Measurements from ENCODE around the gene PPP1R3D.

PPP1R3D gene

GRCh38 chr20:59948212-59948611 is 8.1 kb upstream of the PPP1R3D start:
- Histone ChIP-seq H3K56ac (ENCODE audit: low read length) (no peak overlapping the region), H3K4ac (ENCODE audit: low read depth, low read length) (no peak overlapping the region), H3K36me3 (ENCODE audit: control insufficient read depth, insufficient read depth, low read length) (no peaks in the 10 kb centered on the region), H3K79me2 (ENCODE audit: control insufficient read depth, insufficient read depth, low read length) (no peaks in the 10 kb centered on the region), H3K4me1 (ENCODE audit: control insufficient read depth, low read depth, low read length) (no peaks in the 10 kb centered on the region), H3K27ac (ENCODE audit: low read depth, low read length) (no peak overlapping the region), H3K27me3 (ENCODE audit: insufficient read depth, low read length, poor library complexity) (no peaks in the 10 kb centered on the region), H3K4me2 (ENCODE audit: low read length) (no peak overlapping the region), H4K5ac (ENCODE audit: low read length) (no peak overlapping the region), H3K23ac (ENCODE audit: low read length) (no peak overlapping the region), H3K18ac (ENCODE audit: low read length) (no peak overlapping the region), H2BK15ac (replicated peaks; ENCODE audit: low read depth) (no peak overlapping the region), H2BK5ac (ENCODE audit: low read length) (no peak overlapping the region), H3K9ac (ENCODE audit: low read length) (no peak overlapping the region), H4K8ac (ENCODE audit: low read depth, low read length) (no peak overlapping the region), H3K79me1 (ENCODE audit: low read length) (no peaks in the 10 kb centered on the region), H3K4me3 (ENCODE audit: low read length) (no peak overlapping the region), H2AK5ac (ENCODE audit: low read length) (no peak overlapping the region), H2BK120ac (ENCODE audit: low read depth, low read length) (no peak overlapping the region)
- no peak for DNase-seq
- WGBS (ENCODE audit: extremely low coverage, insufficient coverage, low lambda C conversion rate), result no CpG with 5 or more reads among the region's 1 CpG

- no peak overlapping the region for H2BK5ac ChIP-seq (ENCODE audit: low read length)
- no peak overlapping the region for H4K8ac ChIP-seq (ENCODE audit: low read depth, low read length)
- H3K4me1 ChIP-seq (ENCODE audit: control insufficient read depth, low read depth, low read length), result no peaks in the 10 kb centered on the region
- no peaks in the 10 kb centered on the region for H3K79me1 ChIP-seq (ENCODE audit: low read length)
- no peaks in the 10 kb centered on the region for H3K36me3 ChIP-seq (ENCODE audit: control insufficient read depth, insufficient read depth, low read length)
- H3K23ac ChIP-seq (ENCODE audit: low read length), result no peak overlapping the region
- H3K4me3 ChIP-seq (ENCODE audit: low read length), result no peak overlapping the region
- H2BK15ac ChIP-seq (replicated peaks; ENCODE audit: low read depth), result no peak overlapping the region
- H2BK120ac ChIP-seq (ENCODE audit: low read depth, low read length), result no peak overlapping the region
- no peak overlapping the region for H3K18ac ChIP-seq (ENCODE audit: low read length)
- no peak for DNase-seq
- H3K79me2 ChIP-seq (ENCODE audit: control insufficient read depth, insufficient read depth, low read length), result no peaks in the 10 kb centered on the region
- no peak overlapping the region for H3K9ac ChIP-seq (ENCODE audit: low read length)
- no peaks in the 10 kb centered on the region for H3K27me3 ChIP-seq (ENCODE audit: insufficient read depth, low read length, poor library complexity)
- no peak overlapping the region for H4K5ac ChIP-seq (ENCODE audit: low read length)
- no peak overlapping the region for H3K56ac ChIP-seq (ENCODE audit: low read length)
- no peak overlapping the region for H2AK5ac ChIP-seq (ENCODE audit: low read length)
- H3K4ac ChIP-seq (ENCODE audit: low read depth, low read length), result no peak overlapping the region
- no CpG with 5 or more reads among the region's 8 CpGs for WGBS (ENCODE audit: extremely low coverage, insufficient coverage, low lambda C conversion rate)
- H3K4me2 ChIP-seq (ENCODE audit: low read length), result no peak overlapping the region
- H3K27ac ChIP-seq (ENCODE audit: low read depth, low read length), result no peak overlapping the region
Measured at GRCh38 chr20:59947376-59947775, 7.3 kb upstream of the PPP1R3D start.

DNA sequence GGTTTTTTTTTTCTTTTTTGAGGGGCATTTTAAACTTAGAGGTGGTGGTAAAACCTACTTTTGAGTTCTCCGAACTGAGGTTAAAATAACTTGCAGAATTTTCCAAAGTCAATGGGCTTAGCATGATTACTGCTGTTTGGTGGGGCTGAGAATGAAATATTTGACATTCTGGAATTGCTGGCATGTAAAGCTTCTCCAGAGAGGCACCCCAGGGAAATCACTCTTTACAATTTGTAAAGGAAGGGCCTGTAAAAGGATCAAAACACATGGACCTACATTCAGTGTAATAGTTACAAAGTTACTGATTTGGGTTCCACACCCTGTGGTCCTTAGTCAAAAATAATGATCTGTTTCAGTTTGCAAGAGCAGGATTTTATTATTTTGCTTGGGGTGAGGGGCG is 5.6 kb upstream of the PPP1R3D start:
- H2BK15ac ChIP-seq (replicated peaks; ENCODE audit: low read depth), result no peak overlapping the region

GRCh38 chr20:59945175-59945574 is 5.1 kb upstream of the PPP1R3D start:
- Histone ChIP-seq H3K79me2 (ENCODE audit: control insufficient read depth, insufficient read depth, low read length) (no peaks in the 10 kb centered on the region), H3K18ac (ENCODE audit: low read length) (no peak overlapping the region), H3K36me3 (ENCODE audit: control insufficient read depth, insufficient read depth, low read length) (no peaks in the 10 kb centered on the region), H3K4me3 (ENCODE audit: low read length) (no peak overlapping the region), H3K56ac (ENCODE audit: low read length) (no peak overlapping the region), H3K4ac (ENCODE audit: low read depth, low read length) (no peak overlapping the region), H3K4me1 (ENCODE audit: control insufficient read depth, low read depth, low read length) (no peaks in the 10 kb centered on the region), H2AK5ac (ENCODE audit: low read length) (no peak overlapping the region), H3K27ac (ENCODE audit: low read depth, low read length) (no peak overlapping the region), H3K4me2 (ENCODE audit: low read length) (no peak overlapping the region), H4K8ac (ENCODE audit: low read depth, low read length) (no peak overlapping the region), H3K79me1 (ENCODE audit: low read length) (no peaks in the 10 kb centered on the region), H2BK5ac (ENCODE audit: low read length) (no peak overlapping the region), H2BK15ac (replicated peaks; ENCODE audit: low read depth) (no peak overlapping the region), H3K9ac (ENCODE audit: low read length) (no peak overlapping the region), H4K5ac (ENCODE audit: low read length) (no peak overlapping the region), H3K27me3 (ENCODE audit: insufficient read depth, low read length, poor library complexity) (no peaks in the 10 kb centered on the region), H2BK120ac (ENCODE audit: low read depth, low read length) (no peak overlapping the region), H3K23ac (ENCODE audit: low read length) (no peak overlapping the region)
- DNase-seq, result no peak
- WGBS (ENCODE audit: extremely low coverage, insufficient coverage, low lambda C conversion rate), result no CpG with 5 or more reads among the region's 3 CpGs

More for the DNA sequence above, 5.6 kb upstream of the PPP1R3D start:
- no peak overlapping the region for H3K23ac ChIP-seq (ENCODE audit: low read length)
- H4K5ac ChIP-seq (ENCODE audit: low read length), result no peak overlapping the region
- no peak overlapping the region for H3K4ac ChIP-seq (ENCODE audit: low read depth, low read length)
- H3K27me3 ChIP-seq (ENCODE audit: insufficient read depth, low read length, poor library complexity), result no peaks in the 10 kb centered on the region
- H3K4me2 ChIP-seq (ENCODE audit: low read length), result no peak overlapping the region
- no peak overlapping the region for H3K27ac ChIP-seq (ENCODE audit: low read depth, low read length)
- H3K79me1 ChIP-seq (ENCODE audit: low read length), result no peaks in the 10 kb centered on the region
- H3K4me1 ChIP-seq (ENCODE audit: control insufficient read depth, low read depth, low read length), result no peaks in the 10 kb centered on the region
- H3K9ac ChIP-seq (ENCODE audit: low read length), result no peak overlapping the region
- no peak overlapping the region for H3K4me3 ChIP-seq (ENCODE audit: low read length)
- no peak overlapping the region for H2BK5ac ChIP-seq (ENCODE audit: low read length)
- no peak overlapping the region for H4K8ac ChIP-seq (ENCODE audit: low read depth, low read length)
- H3K56ac ChIP-seq (ENCODE audit: low read length), result no peak overlapping the region
- WGBS (ENCODE audit: extremely low coverage, insufficient coverage, low lambda C conversion rate), result no CpG with 5 or more reads among the region's 2 CpGs
- H2AK5ac ChIP-seq (ENCODE audit: low read length), result no peak overlapping the region
- peak; percentile 51 for DNase-seq
- H3K36me3 ChIP-seq (ENCODE audit: control insufficient read depth, insufficient read depth, low read length), result no peaks in the 10 kb centered on the region
- no peak overlapping the region for H3K18ac ChIP-seq (ENCODE audit: low read length)
- H3K79me2 ChIP-seq (ENCODE audit: control insufficient read depth, insufficient read depth, low read length), result no peaks in the 10 kb centered on the region
- no peak overlapping the region for H2BK120ac ChIP-seq (ENCODE audit: low read depth, low read length)

- Histone ChIP-seq H4K8ac (ENCODE audit: low read depth, low read length) (no peak overlapping the region), H3K79me2 (ENCODE audit: control insufficient read depth, insufficient read depth, low read length) (no peaks in the 10 kb centered on the region), H3K56ac (ENCODE audit: low read length) (no peak overlapping the region), H3K9ac (ENCODE audit: low read length) (no peak overlapping the region), H3K27me3 (ENCODE audit: insufficient read depth, low read length, poor library complexity) (no peaks in the 10 kb centered on the region), H2BK15ac (replicated peaks; ENCODE audit: low read depth) (no peak overlapping the region), H3K4me2 (ENCODE audit: low read length) (no peak overlapping the region), H2BK120ac (ENCODE audit: low read depth, low read length) (no peak overlapping the region), H3K18ac (ENCODE audit: low read length) (no peak overlapping the region), H2AK5ac (ENCODE audit: low read length) (no peak overlapping the region), H3K4me3 (ENCODE audit: low read length) (no peak overlapping the region), H3K27ac (ENCODE audit: low read depth, low read length) (no peak overlapping the region), H3K4ac (ENCODE audit: low read depth, low read length) (no peak overlapping the region), H3K4me1 (ENCODE audit: control insufficient read depth, low read depth, low read length) (no peaks in the 10 kb centered on the region), H4K5ac (ENCODE audit: low read length) (no peak overlapping the region), H3K36me3 (ENCODE audit: control insufficient read depth, insufficient read depth, low read length) (no peaks in the 10 kb centered on the region), H3K23ac (ENCODE audit: low read length) (no peak overlapping the region), H2BK5ac (ENCODE audit: low read length) (no peak overlapping the region), H3K79me1 (ENCODE audit: low read length) (no peaks in the 10 kb centered on the region)
- WGBS (ENCODE audit: extremely low coverage, insufficient coverage, low lambda C conversion rate), result no CpG with 5 or more reads among the region's 7 CpGs
- DNase-seq, result no peak
Measured at GRCh38 chr20:59944726-59945125, 4.6 kb upstream of the PPP1R3D start.

GRCh38 chr20:59942245-59942644 is 2.1 kb upstream of the PPP1R3D start:
- no CpG with 5 or more reads among the region's 2 CpGs for WGBS (ENCODE audit: extremely low coverage, insufficient coverage, low lambda C conversion rate)

More at GRCh38 chr20:59942245-59942644, 2.1 kb upstream of the PPP1R3D start:
- H2BK5ac ChIP-seq (ENCODE audit: low read length), result no peak overlapping the region
- H3K56ac ChIP-seq (ENCODE audit: low read length), result no peak overlapping the region
- H3K36me3 ChIP-seq (ENCODE audit: control insufficient read depth, insufficient read depth, low read length), result no peaks in the 10 kb centered on the region
- no peak overlapping the region for H3K9ac ChIP-seq (ENCODE audit: low read length)
- no peak overlapping the region for H3K23ac ChIP-seq (ENCODE audit: low read length)
- H2BK15ac ChIP-seq (replicated peaks; ENCODE audit: low read depth), result no peak overlapping the region
- no peak for DNase-seq
- no peak overlapping the region for H3K27ac ChIP-seq (ENCODE audit: low read depth, low read length)
- no peak overlapping the region for H4K5ac ChIP-seq (ENCODE audit: low read length)
- no peaks in the 10 kb centered on the region for H3K4me1 ChIP-seq (ENCODE audit: control insufficient read depth, low read depth, low read length)
- H3K79me2 ChIP-seq (ENCODE audit: control insufficient read depth, insufficient read depth, low read length), result no peaks in the 10 kb centered on the region
- H3K18ac ChIP-seq (ENCODE audit: low read length), result no peak overlapping the region
- no peak overlapping the region for H3K4me2 ChIP-seq (ENCODE audit: low read length)
- no peak overlapping the region for H4K8ac ChIP-seq (ENCODE audit: low read depth, low read length)
- no peak overlapping the region for H2AK5ac ChIP-seq (ENCODE audit: low read length)
- no peak overlapping the region for H2BK120ac ChIP-seq (ENCODE audit: low read depth, low read length)
- no peak overlapping the region for H3K4ac ChIP-seq (ENCODE audit: low read depth, low read length)
- H3K79me1 ChIP-seq (ENCODE audit: low read length), result no peaks in the 10 kb centered on the region
- no peaks in the 10 kb centered on the region for H3K27me3 ChIP-seq (ENCODE audit: insufficient read depth, low read length, poor library complexity)
- no peak overlapping the region for H3K4me3 ChIP-seq (ENCODE audit: low read length)
